HepG2 (cell line): ENCODE data around the gene GMEB2. TPM values are rescaled to one million over a fixed set of nuclear protein-coding genes. Genes with fewer than 3 reads are reported as not detected.

Source experiments
- DBP ChIP-seq: sonication (generic); formaldehyde crosslinking; IDR thresholded peaks from 2 replicates; pipeline ENCODE4 v1.4.0; 2020; ENCODE audit warnings: missing genetic modification reagents; ENCODE audit errors: not compliant biosample characterization
- DDIT3 ChIP-seq: sonication (generic); formaldehyde crosslinking; IDR thresholded peaks from 2 replicates; pipeline ENCODE4 v1.4.0; 2020; ENCODE audit warnings: mild to moderate bottlenecking, missing genetic modification reagents
- FOXA3 ChIP-seq: IDR thresholded peaks from 2 replicates; pipeline ENCODE4 v1.6.1; 2016; ENCODE audit warnings: missing genetic modification reagents, missing compliant biosample characterization
- HNRNPK ChIP-seq: fragments of 200-400 bp; formaldehyde crosslinking; IDR thresholded peaks from 2 replicates; pipeline ENCODE4 v1.6.1; 2018; ENCODE audit warnings: low read length, low read depth, moderate library complexity, mild to moderate bottlenecking; ENCODE audit not compliant: poor library complexity, severe bottlenecking
- KDM5A ChIP-seq: fragments of 200-600 bp; sonication (generic); IDR thresholded peaks from 2 replicates; pipeline ENCODE4 v1.7.0; 2018; ENCODE audit warnings: antibody characterized with exemption, mild to moderate bottlenecking, low read length, borderline replicate concordance
- KLF6 ChIP-seq: IDR thresholded peaks from 2 replicates; pipeline ENCODE4 v1.8.0; 2016; ENCODE audit warnings: missing biosample characterization, missing genetic modification reagents
- NONO ChIP-seq, 2 experiments: fragments of 450-650 bp in 1 of 2; sonication (generic) in 1 of 2; formaldehyde crosslinking in 1 of 2; IDR thresholded peaks in 1 of 2; conservative IDR thresholded peaks in 1 of 2; 2 replicates each; pipeline versions ENCODE4 v1.6.1 to v1.8.0; 2017 to 2022; ENCODE audit warnings: mild to moderate bottlenecking in 1 of 2, missing genetic modification reagents in 1 of 2, moderate library complexity in 1 of 2
- PHF21A ChIP-seq: sonication (generic); formaldehyde crosslinking; IDR thresholded peaks from 2 replicates; pipeline ENCODE4 v1.5.0; 2020; ENCODE audit warnings: mild to moderate bottlenecking, missing genetic modification reagents
- REPIN1 ChIP-seq: sonication (generic); formaldehyde crosslinking; IDR thresholded peaks from 2 replicates; pipeline ENCODE4 v1.8.0; 2022; ENCODE audit warnings: missing genetic modification reagents, low read depth, mild to moderate bottlenecking, borderline replicate concordance
- TSC22D2 ChIP-seq: sonication (generic); formaldehyde crosslinking; IDR thresholded peaks from 2 replicates; pipeline ENCODE4 v1.5.1; 2020; ENCODE audit warnings: missing genetic modification reagents, mild to moderate bottlenecking, borderline replicate concordance
- ZNF124 ChIP-seq: sonication (generic); formaldehyde crosslinking; IDR thresholded peaks from 2 replicates; pipeline ENCODE4 v1.4.0; 2020; ENCODE audit warnings: missing genetic modification reagents
- ZNF142 ChIP-seq: sonication (generic); formaldehyde crosslinking; IDR thresholded peaks from 2 replicates; pipeline ENCODE4 v1.4.0; 2020; ENCODE audit warnings: missing genetic modification reagents
- ZNF749 ChIP-seq: sonication (generic); formaldehyde crosslinking; IDR thresholded peaks from 2 replicates; pipeline ENCODE4 v1.8.0; 2022; ENCODE audit warnings: mild to moderate bottlenecking, missing genetic modification reagents, moderate library complexity, borderline replicate concordance
- polyA plus RNA-seq, 8 experiments: library from polyadenylated mRNA; depleted of rRNA in 3 of 8; stranded (reverse) in 7 of 8; unstranded in 1 of 8; fragments of >200 nt; fragmentation: Illumina TruSeq in 4 of 8; extraction: Trizol in 4 of 8; gene quantifications; 2 replicates each; pipeline versions ENCODE4 v1.2.1 to v1.2.3, GENCODE V29; 2011 to 2016; ENCODE audit warnings: low read depth in 4 of 8, missing spikeins in 1 of 8, mixed read lengths in 1 of 8; ENCODE audit not compliant: insufficient read depth in 1 of 8
- total RNA-seq, 5 experiments: library from RNA; depleted of rRNA; stranded (reverse); fragments of >200 nt; fragmentation: Illumina TruSeq; extraction: Trizol; gene quantifications; 2 replicates each; pipeline ENCODE4 v1.2.3, GENCODE V29; 2016; ENCODE audit warnings: low read depth in 1 of 5
- TF ChIP-seq, protein P1 (sequence below): sonication (generic); formaldehyde crosslinking; IDR thresholded peaks from 2 replicates; pipeline ENCODE4 v1.5.0; 2020; ENCODE audit warnings: missing genetic modification reagents
- TF ChIP-seq, protein P2 (sequence below): sonication (generic); formaldehyde crosslinking; IDR thresholded peaks from 2 replicates; pipeline ENCODE4 v1.4.0; 2020; ENCODE audit warnings: missing genetic modification reagents

Gene GMEB2
- total and polyA plus RNA-seq, 2 of the 13 experiments (the other 11 are each of a cell fraction or from before 2014, with no cell fraction given), result 10.6 to 12.4 TPM

GRCh38 chr20:63641792-63642523, 15.1 kb upstream of the GMEB2 start (continued):
- TF ChIP-seq HNRNPK, result peak; percentile 61
- peak; percentile 42 for TF ChIP-seq FOXA3 (CRISPR knock-in tag)
- TF ChIP-seq, protein P1, sequence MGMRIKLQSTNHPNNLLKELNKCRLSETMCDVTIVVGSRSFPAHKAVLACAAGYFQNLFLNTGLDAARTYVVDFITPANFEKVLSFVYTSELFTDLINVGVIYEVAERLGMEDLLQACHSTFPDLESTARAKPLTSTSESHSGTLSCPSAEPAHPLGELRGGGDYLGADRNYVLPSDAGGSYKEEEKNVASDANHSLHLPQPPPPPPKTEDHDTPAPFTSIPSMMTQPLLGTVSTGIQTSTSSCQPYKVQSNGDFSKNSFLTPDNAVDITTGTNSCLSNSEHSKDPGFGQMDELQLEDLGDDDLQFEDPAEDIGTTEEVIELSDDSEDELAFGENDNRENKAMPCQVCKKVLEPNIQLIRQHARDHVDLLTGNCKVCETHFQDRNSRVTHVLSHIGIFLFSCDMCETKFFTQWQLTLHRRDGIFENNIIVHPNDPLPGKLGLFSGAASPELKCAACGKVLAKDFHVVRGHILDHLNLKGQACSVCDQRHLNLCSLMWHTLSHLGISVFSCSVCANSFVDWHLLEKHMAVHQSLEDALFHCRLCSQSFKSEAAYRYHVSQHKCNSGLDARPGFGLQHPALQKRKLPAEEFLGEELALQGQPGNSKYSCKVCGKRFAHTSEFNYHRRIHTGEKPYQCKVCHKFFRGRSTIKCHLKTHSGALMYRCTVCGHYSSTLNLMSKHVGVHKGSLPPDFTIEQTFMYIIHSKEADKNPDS, result no peak
- TF ChIP-seq ZNF142 (CRISPR knock-in tag), result peak; percentile 68; the same call in 1 of the 2 replicates
- TF ChIP-seq, protein P2, sequence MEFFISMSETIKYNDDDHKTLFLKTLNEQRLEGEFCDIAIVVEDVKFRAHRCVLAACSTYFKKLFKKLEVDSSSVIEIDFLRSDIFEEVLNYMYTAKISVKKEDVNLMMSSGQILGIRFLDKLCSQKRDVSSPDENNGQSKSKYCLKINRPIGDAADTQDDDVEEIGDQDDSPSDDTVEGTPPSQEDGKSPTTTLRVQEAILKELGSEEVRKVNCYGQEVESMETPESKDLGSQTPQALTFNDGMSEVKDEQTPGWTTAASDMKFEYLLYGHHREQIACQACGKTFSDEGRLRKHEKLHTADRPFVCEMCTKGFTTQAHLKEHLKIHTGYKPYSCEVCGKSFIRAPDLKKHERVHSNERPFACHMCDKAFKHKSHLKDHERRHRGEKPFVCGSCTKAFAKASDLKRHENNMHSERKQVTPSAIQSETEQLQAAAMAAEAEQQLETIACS (CRISPR knock-in tag), result peak; percentile 91
- TF ChIP-seq DDIT3 (CRISPR knock-in tag), result no peak
- TF ChIP-seq KDM5A, result no peak
- TF ChIP-seq REPIN1 (CRISPR knock-in tag), result peak; percentile 79; the same call in 1 of the 2 replicates
- no peak for TF ChIP-seq PHF21A
- peak; percentile 30; the same call in 1 of the 2 replicates for TF ChIP-seq ZNF749 (CRISPR knock-in tag)
- TF ChIP-seq DBP (CRISPR knock-in tag), result no peak
- 0 out of 2 replicates have a peak, but pooled peaks have one; percentile 35 for TF ChIP-seq ZNF124 (CRISPR knock-in tag)
- no peak for TF ChIP-seq NONO (IDR thresholded peaks at IDR 0.05)
- TF ChIP-seq NONO (CRISPR knock-in tag; conservative IDR thresholded peaks at IDR 0.05), result peak; percentile 73; the same call in 1 of the 2 replicates
- TF ChIP-seq TSC22D2 (CRISPR knock-in tag), result peak; percentile 41; the same call in 1 of the 2 replicates
- peak; percentile 71; the same call in 1 of the 2 replicates for TF ChIP-seq KLF6 (CRISPR knock-in tag)
